Esophagus muscularis mucosa (tissue), 4 donors: ENCODE measurements around the gene FAM107B. TPM values are rescaled to one million over a fixed set of nuclear protein-coding genes. Genes with fewer than 3 reads are reported as not detected.
A peak's percentile ranks its signal among the peaks of the same experiment; 100 is the strongest.
"Not testable (repeated sequence)": the region's sequence is repeated elsewhere in the genome, so short reads cannot be mapped to it uniquely, and the experiment has no call there.

Source experiments
- DNase-seq: peaks from one replicate; pipeline ENCODE4 v3.0.0-alpha.2; 2017; ENCODE audit errors: extremely low spot score
- H3K27ac ChIP-seq, 4 donors: fragments of 200-600 bp; sonication (generic); replicated peaks in 1 of 4; 1 replicate in 3 of 4; 2 replicates in 1 of 4; pipeline ENCODE4 v1.5.1; 2016 to 2019; ENCODE audit warnings: mild to moderate bottlenecking in 1 of 4
- H3K27me3 ChIP-seq, 4 donors: fragments of 200-600 bp; sonication (generic); one replicate each; pipeline versions ENCODE4 v1.5.1 to v1.6.0; 2016 to 2019
- H3K36me3 ChIP-seq, 4 donors: fragments of 200-600 bp; sonication (generic); one replicate each; pipeline ENCODE4 v1.5.1; 2016 to 2019
- H3K4me1 ChIP-seq, 4 donors: fragments of 200-600 bp; sonication (generic); one replicate each; pipeline ENCODE4 v1.5.1; 2016 to 2019
- H3K4me3 ChIP-seq, 4 donors: fragments of 200-600 bp; sonication (generic); 1 replicate in 2 of 4; 2 replicates in 2 of 4; pipeline ENCODE4 v1.5.1; 2016 to 2019; ENCODE audit warnings: mild to moderate bottlenecking in 4 of 4, moderate library complexity in 1 of 4
- H3K9me3 ChIP-seq, 4 donors: fragments of 200-600 bp; sonication (generic); 1 replicate in 3 of 4; 2 replicates in 1 of 4; pipeline ENCODE4 v1.5.1; 2016 to 2019
- EP300 ChIP-seq: sonication (generic); formaldehyde crosslinking; IDR thresholded peaks from one replicate; pipeline ENCODE4 v1.6.1; 2017; ENCODE audit warnings: antibody characterized with exemption
- POLR2A ChIP-seq: fragments of 450-650 bp; IDR thresholded peaks from one replicate; pipeline ENCODE4 v1.6.1; 2017; ENCODE audit warnings: antibody characterized with exemption, moderate library complexity, mild to moderate bottlenecking, low read depth
- POLR2AphosphoS5 ChIP-seq, 2 donors: sonication (generic); formaldehyde crosslinking; IDR thresholded peaks; one replicate each; pipeline ENCODE4 v1.6.1; 2017; ENCODE audit warnings: antibody characterized with exemption in 2 of 2
- WGBS: methylation state at CpG from one replicate; pipeline ENCODE4 v1.1.5; 2018; 5-methylcytosine and 5-hydroxymethylcytosine counted together
- intact Hi-C: fragments of 100-400 bp; cut with DNase I; formaldehyde crosslinking; loops from one replicate; pipeline ENCODE4 v1.15.1; 2023
- total RNA-seq, 4 donors: library from RNA; depleted of rRNA; stranded (reverse); fragments of >200 nt; gene quantifications; one replicate each; pipeline versions ENCODE4 v1.1.0 to v1.2.1, GENCODE V29; 2016
- TF ChIP-seq, protein P1 (sequence below), 3 experiments: fragments of 200-600 bp in 2 of 3; fragments of 450-650 bp in 1 of 3; sonication (generic) in 2 of 3; IDR thresholded peaks; one replicate each; pipeline ENCODE4 v1.5.1; 2017 to 2019; ENCODE audit warnings: antibody characterized with exemption in 3 of 3, mild to moderate bottlenecking in 2 of 3, moderate library complexity in 1 of 3

Gene FAM107B
- total RNA-seq, 4 donors from 2014 or later = 7.5 to 14.1 (median 9.4) TPM

GRCh38 chr10:14639637-14640036 is 135.1 kb downstream of the FAM107B start:
- WGBS = 79% methylated on average over 3 of the region's 3 CpGs
- no peaks in the 10 kb centered on the region for H3K4me1 ChIP-seq
- TF ChIP-seq, protein P1, sequence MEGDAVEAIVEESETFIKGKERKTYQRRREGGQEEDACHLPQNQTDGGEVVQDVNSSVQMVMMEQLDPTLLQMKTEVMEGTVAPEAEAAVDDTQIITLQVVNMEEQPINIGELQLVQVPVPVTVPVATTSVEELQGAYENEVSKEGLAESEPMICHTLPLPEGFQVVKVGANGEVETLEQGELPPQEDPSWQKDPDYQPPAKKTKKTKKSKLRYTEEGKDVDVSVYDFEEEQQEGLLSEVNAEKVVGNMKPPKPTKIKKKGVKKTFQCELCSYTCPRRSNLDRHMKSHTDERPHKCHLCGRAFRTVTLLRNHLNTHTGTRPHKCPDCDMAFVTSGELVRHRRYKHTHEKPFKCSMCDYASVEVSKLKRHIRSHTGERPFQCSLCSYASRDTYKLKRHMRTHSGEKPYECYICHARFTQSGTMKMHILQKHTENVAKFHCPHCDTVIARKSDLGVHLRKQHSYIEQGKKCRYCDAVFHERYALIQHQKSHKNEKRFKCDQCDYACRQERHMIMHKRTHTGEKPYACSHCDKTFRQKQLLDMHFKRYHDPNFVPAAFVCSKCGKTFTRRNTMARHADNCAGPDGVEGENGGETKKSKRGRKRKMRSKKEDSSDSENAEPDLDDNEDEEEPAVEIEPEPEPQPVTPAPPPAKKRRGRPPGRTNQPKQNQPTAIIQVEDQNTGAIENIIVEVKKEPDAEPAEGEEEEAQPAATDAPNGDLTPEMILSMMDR (IDR thresholded peaks at IDR 0.05) = no peak
- TF ChIP-seq EP300 = no peak
- no peak for TF ChIP-seq POLR2A
- no peak for TF ChIP-seq POLR2AphosphoS5 (IDR thresholded peaks at IDR 0.05)
- no peak overlapping the region for H3K27ac ChIP-seq
- no peaks in the 10 kb centered on the region for H3K36me3 ChIP-seq
- H3K9me3 ChIP-seq = no peaks in the 10 kb centered on the region
- intact Hi-C loops = no loop called here
- no peak overlapping the region for H3K4me3 ChIP-seq
- DNase-seq = no peak
- H3K27me3 ChIP-seq = no peaks in the 10 kb centered on the region

GRCh38 chr10:14635043-14635710 is 139.5 kb downstream of the FAM107B start:
- Histone ChIP-seq H3K4me3 (no peak overlapping the region), H3K4me1 (no peaks in the 10 kb centered on the region), H3K27me3 (no peaks in the 10 kb centered on the region), H3K9me3 (no peaks in the 10 kb centered on the region), H3K36me3 (no peaks in the 10 kb centered on the region), H3K27ac (no peak overlapping the region)
- 64% methylated on average over 7 of the region's 7 CpGs for WGBS
- TF ChIP-seq POLR2A (no peak), EP300 (no peak), POLR2AphosphoS5 (IDR thresholded peaks at IDR 0.05) (no peak)
- TF ChIP-seq, protein P1 (IDR thresholded peaks at IDR 0.05) = no peak
- DNase-seq = no peak
- intact Hi-C loops = no loop called here

DNA sequence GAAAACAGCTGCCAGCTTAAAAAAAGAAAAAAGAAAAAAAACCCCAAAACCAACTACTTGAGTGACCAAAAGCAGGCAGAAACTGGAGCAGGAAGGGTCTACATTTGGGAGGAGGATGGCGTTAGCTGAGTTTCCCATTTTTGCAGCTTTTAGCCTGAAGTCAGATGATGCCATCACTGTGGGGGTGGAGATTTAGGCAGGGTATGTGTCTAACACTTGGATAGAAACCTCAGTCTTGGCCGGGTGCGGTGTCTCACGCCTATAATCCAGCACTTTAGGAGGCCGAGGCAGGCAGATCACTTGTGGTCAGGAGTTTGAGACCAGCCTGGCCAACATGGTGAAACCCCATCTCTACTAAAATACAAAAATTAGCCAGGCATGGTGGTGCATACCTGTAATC is 140.1 kb downstream of the FAM107B start:
- H3K36me3 ChIP-seq, H3K27ac ChIP-seq, DNase-seq, H3K27me3 ChIP-seq, H3K9me3 ChIP-seq, H3K4me1 ChIP-seq, H3K4me3 ChIP-seq, intact Hi-C loops: not testable (repeated sequence)
- 85% methylated on average over 5 of the region's 5 CpGs for WGBS

DNA sequence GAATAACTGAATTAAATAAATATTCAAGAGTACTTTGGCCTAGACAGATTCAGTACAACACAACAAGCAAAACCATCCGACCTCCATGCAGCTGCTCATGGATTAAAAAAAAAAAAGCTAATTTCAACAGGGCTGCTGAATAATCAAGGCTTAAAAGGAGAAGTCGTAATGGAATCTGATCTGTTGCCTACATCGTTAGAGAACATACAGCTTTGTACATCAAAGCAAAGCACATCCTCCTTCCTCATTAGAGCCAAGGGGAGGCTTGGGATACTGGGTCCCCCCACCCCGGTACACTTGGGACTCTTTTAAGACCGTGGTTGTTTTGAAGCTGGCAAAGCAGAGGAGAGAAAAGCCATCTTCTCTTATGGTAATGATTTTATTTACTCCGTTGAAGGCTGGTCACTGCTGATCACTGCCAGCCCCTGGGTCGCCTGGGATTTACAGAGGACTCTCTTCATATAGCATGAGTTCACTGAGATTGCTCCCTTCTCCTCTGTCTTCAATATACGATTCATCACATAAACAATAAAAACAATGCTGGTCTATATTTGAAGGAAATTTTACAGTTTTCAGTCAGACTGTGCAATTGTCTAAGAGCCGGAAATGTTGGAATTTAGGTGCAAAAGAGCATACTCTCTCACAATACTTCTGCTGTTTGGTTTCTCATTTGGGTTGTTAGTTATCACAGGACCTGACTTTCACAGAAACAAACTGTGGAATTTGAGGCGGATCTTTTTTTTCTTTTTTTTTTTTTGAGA is 148.8 kb downstream of the FAM107B start:
- no peaks in the 10 kb centered on the region for H3K36me3 ChIP-seq
- WGBS = 61% methylated on average over 10 of the region's 10 CpGs
- peak overlapping the region in 1 of 4 donors; percentile 21 for H3K27ac ChIP-seq
- H3K9me3 ChIP-seq = no peaks in the 10 kb centered on the region
- H3K4me3 ChIP-seq = no peak overlapping the region
- TF ChIP-seq POLR2AphosphoS5 (IDR thresholded peaks at IDR 0.05) (no peak), POLR2A (no peak)
- H3K4me1 ChIP-seq = peaks cover 0 to 9% (median 0%) of the 10 kb centered on the region in 4 donors
- no peaks in the 10 kb centered on the region for H3K27me3 ChIP-seq
- no peak for DNase-seq
- intact Hi-C loops = no loop called here

- TF ChIP-seq POLR2AphosphoS5 (IDR thresholded peaks at IDR 0.05) (peak in 1 of 2 donors; percentile 22), EP300 (no peak)
- H3K36me3 ChIP-seq = no peaks in the 10 kb centered on the region
- no peak overlapping the region for H3K4me3 ChIP-seq
- no peak for DNase-seq
- intact Hi-C loops = no loop called here
- 53% methylated on average over 7 of the region's 7 CpGs for WGBS
- H3K27me3 ChIP-seq = no peaks in the 10 kb centered on the region
- peaks cover 0 to 9% (median 0%) of the 10 kb centered on the region in 4 donors for H3K4me1 ChIP-seq
- no peaks in the 10 kb centered on the region for H3K9me3 ChIP-seq
- H3K27ac ChIP-seq = peak overlapping the region in 1 of 4 donors; percentile 21
These were observed 149.5 kb downstream of the FAM107B start for GRCh38 chr10:14625192-14625631.

GRCh38 chr10:14624600-14624999 is 150.1 kb downstream of the FAM107B start:
- Histone ChIP-seq H3K4me1 (peaks cover 0 to 9% (median 0%) of the 10 kb centered on the region in 4 donors), H3K4me3 (no peak overlapping the region), H3K9me3 (no peaks in the 10 kb centered on the region), H3K27me3 (no peaks in the 10 kb centered on the region), H3K36me3 (no peaks in the 10 kb centered on the region), H3K27ac (no peak overlapping the region)
- DNase-seq = no peak
- intact Hi-C loops = no loop called here
- TF ChIP-seq, protein P1 (IDR thresholded peaks at IDR 0.05) = no peak
- TF ChIP-seq EP300 (no peak), POLR2AphosphoS5 (IDR thresholded peaks at IDR 0.05) (no peak), POLR2A (no peak)
- 89% methylated on average over 8 of the region's 8 CpGs for WGBS
